ENCODE results near the gene SLC25A44. TPM values are rescaled to one million over a fixed set of nuclear protein-coding genes. Genes with fewer than 3 reads are reported as not detected.
"Not testable (repeated sequence)": the region's sequence is repeated elsewhere in the genome, so short reads cannot be mapped to it uniquely, and the experiment has no call there.

SLC25A44 gene
- total RNA-seq, 1 donor from 2014 or later, result 20.4 TPM

- H3K36me3 Mint-ChIP-seq (ENCODE audit: insufficient read depth), result peaks cover 5% of the 10 kb centered on the region
- TF ChIP-seq CTCF (IDR thresholded peaks at IDR 0.05; ENCODE audit: unreplicated experiment), result no peak
- H3K27ac Mint-ChIP-seq, result peak overlapping the region; percentile 100
- DNase-seq (ENCODE audit: low spot score, unreplicated experiment), result no peak
- peak overlapping the region; percentile 93 for H3K4me3 Mint-ChIP-seq (ENCODE audit: low read depth)
- no peaks in the 10 kb centered on the region for H3K27me3 Mint-ChIP-seq
- H3K9me3 Mint-ChIP-seq (ENCODE audit: low read depth), result no peaks in the 10 kb centered on the region
- H3K4me1 Mint-ChIP-seq (ENCODE audit: low read depth), result peaks cover 10% of the 10 kb centered on the region
Observed at GRCh38 chr1:156212130-156212529, 18.2 kb downstream of the SLC25A44 start.

GRCh38 chr1:156212833-156213643, 19.1 kb downstream of the SLC25A44 start, which contains the start of gene PMF1:
PMF1 (plus strand) TSS chr1:156213007; CDS start chr1:156213016, 9 bp downstream.
- H3K9me3 Mint-ChIP-seq (ENCODE audit: low read depth), result no peaks in the 10 kb centered on the region
- no peak for TF ChIP-seq CTCF (IDR thresholded peaks at IDR 0.05; ENCODE audit: unreplicated experiment)
- H3K4me1 Mint-ChIP-seq (ENCODE audit: low read depth), result peaks cover 10% of the 10 kb centered on the region
- H3K36me3 Mint-ChIP-seq (ENCODE audit: insufficient read depth), result peaks cover 3% of the 10 kb centered on the region
- H3K4me3 Mint-ChIP-seq (ENCODE audit: low read depth), result peak within 1 kb of the TSS; percentile 93
- DNase-seq (ENCODE audit: low spot score, unreplicated experiment), result peak; percentile 90
- H3K27me3 Mint-ChIP-seq, result no peaks in the 10 kb centered on the region
- H3K27ac Mint-ChIP-seq, result peak within 1 kb of the TSS; percentile 100

- DNase-seq (ENCODE audit: low spot score, unreplicated experiment), result no peak
- no peak for TF ChIP-seq CTCF (IDR thresholded peaks at IDR 0.05; ENCODE audit: unreplicated experiment)
- Mint-ChIP-seq H3K27me3 (no peaks in the 10 kb centered on the region), H3K9me3 (ENCODE audit: low read depth) (no peaks in the 10 kb centered on the region), H3K36me3 (ENCODE audit: insufficient read depth) (peaks cover 3% of the 10 kb centered on the region), H3K4me3 (ENCODE audit: low read depth) (peak overlapping the region; percentile 93), H3K27ac (peak overlapping the region; percentile 100), H3K4me1 (ENCODE audit: low read depth) (peaks cover 10% of the 10 kb centered on the region)
Observed at GRCh38 chr1:156213644-156213966, 19.7 kb downstream of the SLC25A44 start.

GRCh38 chr1:156214024-156214748, 20.3 kb downstream of the SLC25A44 start:
- TF ChIP-seq CTCF (IDR thresholded peaks at IDR 0.05; ENCODE audit: unreplicated experiment), result no peak
- Mint-ChIP-seq H3K4me1 (ENCODE audit: low read depth) (peaks cover 10% of the 10 kb centered on the region), H3K27me3 (no peaks in the 10 kb centered on the region), H3K9me3 (ENCODE audit: low read depth) (no peaks in the 10 kb centered on the region), H3K4me3 (ENCODE audit: low read depth) (peak overlapping the region; percentile 65), H3K36me3 (ENCODE audit: insufficient read depth) (peaks cover 4% of the 10 kb centered on the region), H3K27ac (peak overlapping the region; percentile 62)
- DNase-seq (ENCODE audit: low spot score, unreplicated experiment), result no peak

- not testable (repeated sequence) for H3K4me1 Mint-ChIP-seq (ENCODE audit: low read depth); H3K9me3 Mint-ChIP-seq (ENCODE audit: low read depth); DNase-seq (ENCODE audit: low spot score, unreplicated experiment); H3K27ac Mint-ChIP-seq; H3K27me3 Mint-ChIP-seq; H3K4me3 Mint-ChIP-seq (ENCODE audit: low read depth); H3K36me3 Mint-ChIP-seq (ENCODE audit: insufficient read depth)
Observed at GRCh38 chr1:156216361-156217086, 22.6 kb downstream of the SLC25A44 start.

Data from progenitor cell of endocrine pancreas (in vitro differentiated cells).